GM10847 (cell line): ENCODE data around the gene DPP6.
"Not testable (repeated sequence)": the region's sequence is repeated elsewhere in the genome, so short reads cannot be mapped to it uniquely, and the experiment has no call there.

ENCODE experiments used
- POLR2A ChIP-seq: IDR thresholded peaks from 2 replicates; pipeline ENCODE4 v1.6.1; 2011; ENCODE audit not compliant: insufficient read length; ENCODE audit errors: extremely low read depth

Gene DPP6

GRCh38 chr7:154051643-154052529 is at the start of gene DPP6:
Gene DPP6, plus strand, starts transcription at chr7:154052398.
- TF ChIP-seq POLR2A = not testable (repeated sequence)

- TF ChIP-seq POLR2A = no peak
Measured at GRCh38 chr7:154167051-154167450, 114.9 kb downstream of the DPP6 start.

GRCh38 chr7:154167807-154168206 is 115.6 kb downstream of the DPP6 start:
- no peak for TF ChIP-seq POLR2A

GRCh38 chr7:154171422-154171821 is 119.2 kb downstream of the DPP6 start:
- no peak for TF ChIP-seq POLR2A

- no peak for TF ChIP-seq POLR2A
Measured at GRCh38 chr7:154172236-154172635, 120.0 kb downstream of the DPP6 start.

- no peak for TF ChIP-seq POLR2A
Measured at GRCh38 chr7:154177584-154177983, 125.4 kb downstream of the DPP6 start.

GRCh38 chr7:154178895-154179294 is 126.7 kb downstream of the DPP6 start:
- no peak for TF ChIP-seq POLR2A

- no peak for TF ChIP-seq POLR2A
Measured at GRCh38 chr7:154183482-154183881, 131.3 kb downstream of the DPP6 start.

GRCh38 chr7:154183946-154184345 is 131.7 kb downstream of the DPP6 start:
- no peak for TF ChIP-seq POLR2A

GRCh38 chr7:154186811-154187210 is 134.6 kb downstream of the DPP6 start:
- no peak for TF ChIP-seq POLR2A

GRCh38 chr7:154188330-154188729 is 136.1 kb downstream of the DPP6 start:
- TF ChIP-seq POLR2A = no peak

- no peak for TF ChIP-seq POLR2A
Measured at GRCh38 chr7:154195266-154195665, 143.1 kb downstream of the DPP6 start.

- TF ChIP-seq POLR2A = no peak
Measured at GRCh38 chr7:154198481-154198880, 146.3 kb downstream of the DPP6 start.

GRCh38 chr7:154200241-154200640 is 148.0 kb downstream of the DPP6 start:
- no peak for TF ChIP-seq POLR2A

- TF ChIP-seq POLR2A = no peak
Measured at GRCh38 chr7:154202002-154202401, 149.8 kb downstream of the DPP6 start.

GRCh38 chr7:154204046-154204445 is 151.8 kb downstream of the DPP6 start:
- no peak for TF ChIP-seq POLR2A

- no peak for TF ChIP-seq POLR2A
Measured at GRCh38 chr7:154212861-154213260, 160.7 kb downstream of the DPP6 start.
